VCaP (cell line): ENCODE results near the gene EOLA1.
"Not testable (repeated sequence)": the region's sequence is repeated elsewhere in the genome, so short reads cannot be mapped to it uniquely, and the experiment has no call there.

ENCODE experiments used
- H3K27ac ChIP-seq: fragments of 450-650 bp; 2 replicates; pipeline ENCODE4 v1.5.1; 2017
- TF ChIP-seq, protein P1 (sequence below): fragments of 450-650 bp; conservative IDR thresholded peaks from 2 replicates; pipeline ENCODE4 v1.5.1; 2017; ENCODE audit warnings: mild to moderate bottlenecking, moderate library complexity

EOLA1 gene

DNA sequence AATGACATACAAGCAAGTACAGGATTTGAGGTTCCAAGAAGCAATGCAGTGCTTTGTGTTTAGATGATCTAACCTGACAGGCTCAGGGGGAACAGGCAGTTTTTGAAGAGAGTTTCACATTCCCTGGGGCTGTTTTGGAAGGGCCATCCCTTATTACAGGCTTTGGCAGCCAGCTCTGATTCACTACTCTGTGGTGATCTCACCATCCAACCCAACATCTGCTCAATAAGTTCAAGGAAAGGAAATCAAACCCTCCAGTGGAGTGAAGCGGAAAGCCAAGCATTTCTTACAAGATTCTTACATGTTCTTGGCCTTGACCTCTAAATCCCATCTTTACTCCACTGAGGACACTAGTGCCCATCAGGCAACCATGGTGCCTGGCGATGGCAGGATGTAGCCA is 43.2 kb upstream of the EOLA1 start:
- no peak overlapping the region for H3K27ac ChIP-seq
- TF ChIP-seq, protein P1, sequence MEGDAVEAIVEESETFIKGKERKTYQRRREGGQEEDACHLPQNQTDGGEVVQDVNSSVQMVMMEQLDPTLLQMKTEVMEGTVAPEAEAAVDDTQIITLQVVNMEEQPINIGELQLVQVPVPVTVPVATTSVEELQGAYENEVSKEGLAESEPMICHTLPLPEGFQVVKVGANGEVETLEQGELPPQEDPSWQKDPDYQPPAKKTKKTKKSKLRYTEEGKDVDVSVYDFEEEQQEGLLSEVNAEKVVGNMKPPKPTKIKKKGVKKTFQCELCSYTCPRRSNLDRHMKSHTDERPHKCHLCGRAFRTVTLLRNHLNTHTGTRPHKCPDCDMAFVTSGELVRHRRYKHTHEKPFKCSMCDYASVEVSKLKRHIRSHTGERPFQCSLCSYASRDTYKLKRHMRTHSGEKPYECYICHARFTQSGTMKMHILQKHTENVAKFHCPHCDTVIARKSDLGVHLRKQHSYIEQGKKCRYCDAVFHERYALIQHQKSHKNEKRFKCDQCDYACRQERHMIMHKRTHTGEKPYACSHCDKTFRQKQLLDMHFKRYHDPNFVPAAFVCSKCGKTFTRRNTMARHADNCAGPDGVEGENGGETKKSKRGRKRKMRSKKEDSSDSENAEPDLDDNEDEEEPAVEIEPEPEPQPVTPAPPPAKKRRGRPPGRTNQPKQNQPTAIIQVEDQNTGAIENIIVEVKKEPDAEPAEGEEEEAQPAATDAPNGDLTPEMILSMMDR = no peak

DNA sequence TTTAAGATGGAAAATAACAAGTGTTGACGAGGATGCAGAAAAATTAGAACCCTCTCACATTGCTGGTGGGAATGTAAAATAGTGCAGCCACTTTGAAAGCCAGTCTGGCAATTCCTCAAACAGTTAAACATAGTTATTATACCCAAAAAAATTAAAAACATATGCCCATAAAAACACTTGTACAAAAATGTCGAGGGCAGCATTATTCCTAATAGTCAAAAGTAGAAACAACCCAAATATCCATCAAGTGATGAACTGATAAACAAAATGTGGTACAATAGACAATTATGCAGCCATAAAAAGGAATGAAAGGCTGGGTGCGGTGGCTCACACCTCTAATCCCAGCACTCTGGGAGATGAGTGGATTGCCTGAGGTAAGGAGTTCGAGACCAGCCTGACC is 42.0 kb upstream of the EOLA1 start:
- no peak overlapping the region for H3K27ac ChIP-seq
- TF ChIP-seq, protein P1 = no peak

DNA sequence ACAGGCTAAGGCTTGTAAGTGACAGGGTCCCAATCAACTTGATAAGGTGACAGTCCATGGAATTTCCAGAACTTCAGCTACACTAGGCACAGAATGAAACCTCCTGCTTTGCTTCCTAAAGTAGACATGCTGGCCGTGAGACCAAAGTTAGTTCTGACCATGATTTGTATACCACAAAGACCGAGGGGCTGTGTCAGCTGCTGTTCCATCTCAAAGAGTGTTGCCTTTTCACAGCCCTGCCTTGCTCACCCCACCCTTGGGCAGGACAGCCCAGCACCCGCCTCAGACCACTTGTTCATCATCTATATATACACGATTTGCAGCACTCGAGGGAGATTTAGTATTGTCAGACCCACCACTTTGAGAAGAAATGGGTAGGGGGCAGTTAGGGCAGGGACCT is 41.0 kb upstream of the EOLA1 start:
- TF ChIP-seq, protein P1 = no peak

DNA sequence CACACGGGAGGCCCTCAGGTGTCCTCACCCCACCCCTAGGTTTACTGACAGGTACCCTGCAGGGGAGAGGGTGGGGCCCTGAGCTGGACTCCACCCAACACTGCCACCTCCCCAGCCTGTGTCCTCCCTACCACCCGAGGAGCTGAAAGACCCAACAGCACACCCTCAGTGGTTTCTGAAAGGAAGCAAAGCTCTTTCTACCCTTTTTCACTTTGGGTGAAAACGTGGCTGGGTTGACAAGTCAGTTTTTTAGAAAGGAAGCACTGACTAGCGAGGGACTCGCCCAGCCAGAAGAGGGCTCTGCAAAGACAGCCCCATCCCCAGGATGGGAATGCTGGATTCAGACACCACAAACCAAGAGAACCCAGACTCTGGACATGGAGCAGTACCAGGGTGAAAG is 37.9 kb upstream of the EOLA1 start:
- H3K27ac ChIP-seq = not testable (repeated sequence)

More for the DNA sequence above, 41.0 kb upstream of the EOLA1 start:
- H3K27ac ChIP-seq = no peak overlapping the region

DNA sequence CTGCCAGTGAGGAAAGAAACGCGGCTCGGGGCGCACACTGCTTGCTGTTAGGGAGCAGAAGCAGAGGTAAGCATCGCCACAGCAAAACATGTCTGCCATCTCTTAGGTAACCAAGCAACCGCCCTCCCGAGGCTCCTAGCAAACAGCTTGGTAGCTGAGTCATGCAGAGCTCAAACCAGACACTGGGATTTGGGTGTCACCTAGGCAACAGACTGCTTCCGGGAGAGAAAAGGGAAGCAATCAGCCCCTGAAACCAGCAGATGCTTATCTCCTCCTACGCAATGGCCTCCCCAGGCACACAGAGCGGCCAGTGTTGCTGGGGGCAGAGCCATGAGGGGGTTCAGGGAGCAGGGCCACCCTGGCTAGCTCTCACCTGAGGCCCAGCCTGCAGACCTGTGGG is 37.4 kb upstream of the EOLA1 start:
- H3K27ac ChIP-seq = not testable (repeated sequence)

DNA sequence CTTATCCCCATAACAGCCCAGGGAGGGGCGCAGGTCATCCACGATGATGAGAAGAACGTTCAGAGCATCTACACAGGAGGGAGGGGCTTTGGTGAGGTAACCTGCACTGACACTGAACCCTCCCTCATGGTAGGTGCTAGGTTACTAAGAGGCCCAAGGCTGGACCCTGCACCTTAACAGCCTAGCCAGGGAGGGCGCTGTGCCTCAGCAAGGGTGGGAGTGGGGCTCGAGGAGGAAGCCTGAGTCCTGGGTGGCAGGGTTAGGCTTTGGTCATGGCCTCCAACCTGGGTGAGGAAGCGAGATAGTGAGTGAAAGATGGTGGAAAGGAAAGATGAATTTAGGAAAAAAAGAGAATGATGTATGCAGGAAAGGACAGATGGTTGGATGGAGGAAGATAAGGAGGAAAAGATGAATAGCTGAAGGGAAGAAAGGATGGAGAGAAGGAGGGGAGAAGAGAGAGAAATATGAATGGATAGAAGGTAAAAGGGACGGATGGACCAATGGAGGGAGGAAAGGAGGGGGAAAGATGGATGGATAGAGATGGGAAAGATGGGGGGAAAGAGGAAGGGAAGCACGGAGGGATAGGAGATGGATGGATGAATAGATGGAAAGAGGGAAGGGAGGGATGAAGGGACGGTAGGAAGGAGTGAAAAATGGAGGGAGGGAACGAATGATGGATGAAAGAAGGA is 36.4 kb upstream of the EOLA1 start:
- TF ChIP-seq, protein P1 = no peak
- H3K27ac ChIP-seq = peak overlapping the region; percentile 66

DNA sequence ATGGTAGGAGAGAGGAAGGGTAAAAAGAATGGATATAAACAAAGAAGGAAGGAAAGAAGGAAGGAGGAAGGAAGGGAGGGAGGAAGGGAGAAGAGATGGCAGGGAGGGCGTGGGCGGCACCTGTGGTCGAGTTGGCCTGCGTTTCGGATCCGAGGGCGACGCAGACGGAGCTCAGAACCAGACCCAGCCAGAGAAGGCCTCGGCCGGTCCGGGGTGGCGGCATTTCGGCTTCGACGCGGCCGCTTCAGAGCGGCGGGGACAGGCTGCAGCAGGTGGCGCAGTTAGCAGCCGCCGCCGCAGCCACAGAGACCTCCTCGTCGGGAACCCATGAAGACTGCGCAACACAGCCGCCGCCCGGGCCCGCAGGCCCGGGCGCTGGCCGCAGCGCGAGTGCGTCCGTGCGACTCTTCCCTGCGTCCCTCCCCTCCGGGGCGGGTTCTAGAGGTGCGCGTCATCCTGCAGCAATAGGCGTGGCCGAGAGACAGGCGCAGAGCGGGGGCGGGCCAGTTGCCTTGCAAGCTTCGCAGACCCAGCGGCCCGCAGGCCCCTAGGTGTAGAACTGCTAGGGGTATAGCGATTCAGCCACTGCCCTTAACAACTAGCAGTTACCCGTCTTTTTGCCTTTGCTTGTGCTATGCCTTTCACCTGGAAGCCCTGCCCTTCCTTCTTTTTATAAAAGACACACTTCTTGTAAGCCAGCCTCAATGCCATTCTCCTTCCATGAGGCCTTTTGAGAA is 35.7 kb upstream of the EOLA1 start, which contains the start of gene IDS:
TSS of gene IDS (minus strand) at position 392 of the 737 bp plus-strand sequence. CDS start at position 223, 169 bp downstream.
- TF ChIP-seq, protein P1 = no peak; the same call in 1 of the 2 replicates
- peak within 1 kb of the TSS; percentile 66 for H3K27ac ChIP-seq

DNA sequence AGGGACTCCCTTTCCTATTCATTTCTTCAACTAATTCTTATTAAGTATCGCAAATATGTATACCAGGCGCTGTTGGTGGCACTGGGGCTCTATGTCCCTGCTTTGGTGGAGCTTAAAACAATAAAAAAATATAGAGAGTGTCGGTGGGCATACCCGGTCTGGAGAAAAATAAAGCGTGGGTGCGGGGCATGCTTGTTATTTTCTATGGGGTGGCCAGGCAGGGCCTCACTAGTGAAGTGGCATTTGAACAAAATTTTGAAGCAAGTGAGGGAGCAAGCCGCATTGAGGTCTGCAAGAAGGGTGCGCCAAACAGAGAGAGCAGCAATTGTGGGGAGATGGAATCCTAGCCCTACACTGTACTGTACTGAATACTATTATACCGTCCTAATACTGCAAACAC is 35.1 kb upstream of the EOLA1 start:
- peak overlapping the region; percentile 66 for H3K27ac ChIP-seq
- TF ChIP-seq, protein P1 = no peak
